Uterus (tissue), 4 donors: ENCODE measurements around the gene PAPSS2. TPM values are rescaled to one million over a fixed set of nuclear protein-coding genes. Genes with fewer than 3 reads are reported as not detected.
"Not testable (repeated sequence)": the region's sequence is repeated elsewhere in the genome, so short reads cannot be mapped to it uniquely, and the experiment has no call there.

ENCODE experiments used
- DNase-seq, 2 donors: peaks; one replicate each; pipeline ENCODE4 v3.0.0-alpha.2; 2019 to 2020
- H3K27ac ChIP-seq, 2 donors: fragments of 200-600 bp; sonication (generic); 1 replicate in 1 of 2; 2 replicates in 1 of 2; pipeline ENCODE4 v1.5.1; 2016 to 2018
- H3K27me3 ChIP-seq, 2 donors: fragments of 200-600 bp; sonication (generic); one replicate each; pipeline ENCODE4 v1.5.1; 2018 to 2019; ENCODE audit warnings: control low read depth in 1 of 2
- H3K36me3 ChIP-seq, 2 donors: fragments of 200-600 bp; sonication (generic); one replicate each; pipeline ENCODE4 v1.5.1; 2019; ENCODE audit warnings: control low read depth in 1 of 2
- H3K4me1 ChIP-seq, 2 donors: fragments of 200-600 bp; sonication (generic); one replicate each; pipeline ENCODE4 v1.5.1; 2018 to 2019; ENCODE audit warnings: control low read depth in 1 of 2
- H3K4me3 ChIP-seq, 2 donors: fragments of 200-600 bp; sonication (generic); 1 replicate in 1 of 2; 2 replicates in 1 of 2; pipeline ENCODE4 v1.5.1; 2018 to 2019; ENCODE audit warnings: mild to moderate bottlenecking in 1 of 2
- H3K9me3 ChIP-seq, 2 donors: fragments of 200-600 bp; sonication (generic); one replicate each; pipeline ENCODE4 v1.5.1; 2019; ENCODE audit warnings: control low read depth in 1 of 2
- POLR2A ChIP-seq, 2 donors: fragments of 450-650 bp; IDR thresholded peaks; one replicate each; pipeline ENCODE4 v1.6.1; 2016; ENCODE audit warnings: antibody characterized with exemption in 2 of 2, mild to moderate bottlenecking in 1 of 2, moderate library complexity in 1 of 2
- intact Hi-C: fragments of 100-400 bp; cut with DNase I; formaldehyde crosslinking; loops from one replicate; pipeline ENCODE4 v1.15.1; 2023; ENCODE audit warnings: low total_unique reads
- total RNA-seq, 4 donors: library from RNA; depleted of rRNA in 3 of 4; stranded (reverse); fragments of >200 nt in 3 of 4; gene quantifications; one replicate each; pipeline versions ENCODE4 v1.1.0 to v1.2.4, GENCODE V29; 2014 to 2023
- TF ChIP-seq, protein P1 (sequence below), 4 experiments: fragments of 200-600 bp in 2 of 4; fragments of 450-650 bp in 2 of 4; sonication (generic) in 2 of 4; IDR thresholded peaks; one replicate each; pipeline ENCODE4 v1.5.1; 2016 to 2019; ENCODE audit warnings: antibody characterized with exemption in 4 of 4, mild to moderate bottlenecking in 2 of 4, moderate library complexity in 1 of 4
- donor health status: DM: yes; HTN: yes; CAD: no.

Gene PAPSS2
- total RNA-seq, 4 donors from 2014 or later, result 16.2 to 30.2 (median 22.9) TPM

DNA sequence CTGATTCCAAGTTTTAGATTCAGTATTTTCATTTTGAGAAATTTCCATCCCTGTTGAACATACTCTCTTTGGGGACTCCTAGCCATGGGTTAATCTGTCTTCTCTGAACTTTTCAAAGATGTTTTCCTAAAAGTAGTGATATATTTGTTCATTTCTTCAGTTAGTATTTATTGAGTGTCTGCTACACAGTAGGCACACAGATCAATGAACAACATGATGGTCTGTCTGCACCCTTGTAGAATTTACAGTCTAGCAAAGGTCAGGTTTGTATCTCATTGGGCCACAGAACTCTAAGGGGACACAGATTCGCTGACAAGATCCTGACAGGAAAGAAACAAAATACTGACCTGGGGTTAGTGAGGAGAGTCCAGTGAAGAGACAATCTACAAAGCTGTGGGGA, 42.2 kb upstream of the PAPSS2 start:
- Histone ChIP-seq H3K27ac (no peak overlapping the region), H3K4me1 (no peaks in the 10 kb centered on the region), H3K4me3 (no peak overlapping the region), H3K36me3 (no peaks in the 10 kb centered on the region), H3K27me3 (no peaks in the 10 kb centered on the region), H3K9me3 (no peaks in the 10 kb centered on the region)
- TF ChIP-seq POLR2A (IDR thresholded peaks at IDR 0.05), result no peak
- TF ChIP-seq, protein P1, sequence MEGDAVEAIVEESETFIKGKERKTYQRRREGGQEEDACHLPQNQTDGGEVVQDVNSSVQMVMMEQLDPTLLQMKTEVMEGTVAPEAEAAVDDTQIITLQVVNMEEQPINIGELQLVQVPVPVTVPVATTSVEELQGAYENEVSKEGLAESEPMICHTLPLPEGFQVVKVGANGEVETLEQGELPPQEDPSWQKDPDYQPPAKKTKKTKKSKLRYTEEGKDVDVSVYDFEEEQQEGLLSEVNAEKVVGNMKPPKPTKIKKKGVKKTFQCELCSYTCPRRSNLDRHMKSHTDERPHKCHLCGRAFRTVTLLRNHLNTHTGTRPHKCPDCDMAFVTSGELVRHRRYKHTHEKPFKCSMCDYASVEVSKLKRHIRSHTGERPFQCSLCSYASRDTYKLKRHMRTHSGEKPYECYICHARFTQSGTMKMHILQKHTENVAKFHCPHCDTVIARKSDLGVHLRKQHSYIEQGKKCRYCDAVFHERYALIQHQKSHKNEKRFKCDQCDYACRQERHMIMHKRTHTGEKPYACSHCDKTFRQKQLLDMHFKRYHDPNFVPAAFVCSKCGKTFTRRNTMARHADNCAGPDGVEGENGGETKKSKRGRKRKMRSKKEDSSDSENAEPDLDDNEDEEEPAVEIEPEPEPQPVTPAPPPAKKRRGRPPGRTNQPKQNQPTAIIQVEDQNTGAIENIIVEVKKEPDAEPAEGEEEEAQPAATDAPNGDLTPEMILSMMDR (IDR thresholded peaks at IDR 0.05), result no peak
- no peak for DNase-seq
- intact Hi-C loops, result no loop called here

DNA sequence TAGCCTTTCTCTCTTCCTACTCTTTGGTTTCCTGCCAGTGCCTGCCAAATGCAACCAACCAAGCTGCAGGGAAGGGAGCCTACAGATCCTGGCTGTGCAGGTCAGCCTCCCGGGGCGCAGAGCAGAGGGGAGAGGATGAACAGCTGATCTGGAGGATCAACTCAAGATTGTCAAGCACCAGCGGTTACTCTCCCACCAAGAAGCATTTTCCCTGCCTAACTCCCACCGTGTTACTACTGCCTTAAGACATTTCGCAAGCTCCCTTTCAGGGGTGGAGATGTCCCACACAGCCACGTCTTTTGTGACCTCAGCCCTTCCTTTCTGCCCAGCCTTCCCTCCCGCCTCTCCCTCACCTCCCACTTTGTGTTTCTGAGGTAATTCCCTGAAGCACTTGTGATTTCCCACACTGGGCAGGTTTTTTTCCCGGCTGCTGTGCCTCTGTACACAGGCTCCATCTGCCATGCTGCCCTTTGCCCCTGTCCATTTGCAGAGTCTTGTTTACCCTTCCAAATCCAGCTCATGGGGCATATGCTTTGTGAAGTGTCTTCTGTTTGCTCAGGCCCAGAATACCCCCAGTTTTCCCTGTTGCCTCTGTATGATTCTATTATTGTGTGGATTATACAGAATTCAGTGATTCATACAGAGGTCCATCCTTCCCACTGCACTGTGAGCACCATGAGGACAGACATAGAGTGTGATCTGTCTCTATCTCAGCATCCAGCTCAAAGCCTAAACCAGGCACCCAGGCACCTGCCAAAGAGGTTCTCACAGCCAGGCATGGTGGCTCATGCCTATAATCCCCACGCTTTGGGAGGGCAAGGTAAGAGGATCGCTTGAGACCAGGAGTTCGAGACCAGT, 40.9 kb upstream of the PAPSS2 start:
- intact Hi-C loops, result no loop called here
- no peak overlapping the region for H3K27ac ChIP-seq

DNA sequence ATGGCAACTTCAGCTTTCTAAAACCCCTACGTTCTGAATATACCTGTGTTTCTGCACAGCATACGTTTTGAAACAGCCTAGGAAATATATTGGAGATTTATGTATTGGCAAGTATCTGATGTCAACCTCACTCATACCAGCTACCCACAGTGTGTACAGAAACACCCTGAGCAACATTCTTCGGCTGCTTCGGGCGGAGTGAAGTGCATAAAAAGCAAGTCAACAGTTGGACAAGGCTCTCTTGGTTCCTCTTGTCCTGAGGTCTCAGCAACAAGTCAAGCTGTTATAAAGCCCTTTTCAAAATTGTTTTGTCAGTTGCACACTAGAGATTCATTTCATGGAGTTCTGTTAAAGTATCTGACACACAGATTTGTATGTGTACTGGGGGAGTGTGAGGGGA, 40.0 kb upstream of the PAPSS2 start:
- no peak overlapping the region for H3K27ac ChIP-seq
- H3K27me3 ChIP-seq, result no peaks in the 10 kb centered on the region
- H3K36me3 ChIP-seq, result no peaks in the 10 kb centered on the region
- no peak overlapping the region for H3K4me3 ChIP-seq
- no peak for DNase-seq
- no peak for TF ChIP-seq POLR2A (IDR thresholded peaks at IDR 0.05)
- TF ChIP-seq, protein P1 (IDR thresholded peaks at IDR 0.05), result no peak
- H3K4me1 ChIP-seq, result no peaks in the 10 kb centered on the region
- intact Hi-C loops, result no loop called here
- H3K9me3 ChIP-seq, result no peaks in the 10 kb centered on the region

More for the DNA sequence above, 40.9 kb upstream of the PAPSS2 start:
- Histone ChIP-seq H3K4me3 (no peak overlapping the region), H3K36me3 (no peaks in the 10 kb centered on the region), H3K27me3 (no peaks in the 10 kb centered on the region), H3K9me3 (no peaks in the 10 kb centered on the region), H3K4me1 (no peaks in the 10 kb centered on the region)
- DNase-seq, result no peak
- TF ChIP-seq, protein P1 (IDR thresholded peaks at IDR 0.05), result no peak
- TF ChIP-seq POLR2A (IDR thresholded peaks at IDR 0.05), result no peak

- intact Hi-C loops, DNase-seq, H3K36me3 ChIP-seq, H3K9me3 ChIP-seq, H3K4me3 ChIP-seq, H3K27ac ChIP-seq, H3K4me1 ChIP-seq, H3K27me3 ChIP-seq: not testable (repeated sequence)
Measured at GRCh38 chr10:87621440-87621839, 38.2 kb upstream of the PAPSS2 start.

DNA sequence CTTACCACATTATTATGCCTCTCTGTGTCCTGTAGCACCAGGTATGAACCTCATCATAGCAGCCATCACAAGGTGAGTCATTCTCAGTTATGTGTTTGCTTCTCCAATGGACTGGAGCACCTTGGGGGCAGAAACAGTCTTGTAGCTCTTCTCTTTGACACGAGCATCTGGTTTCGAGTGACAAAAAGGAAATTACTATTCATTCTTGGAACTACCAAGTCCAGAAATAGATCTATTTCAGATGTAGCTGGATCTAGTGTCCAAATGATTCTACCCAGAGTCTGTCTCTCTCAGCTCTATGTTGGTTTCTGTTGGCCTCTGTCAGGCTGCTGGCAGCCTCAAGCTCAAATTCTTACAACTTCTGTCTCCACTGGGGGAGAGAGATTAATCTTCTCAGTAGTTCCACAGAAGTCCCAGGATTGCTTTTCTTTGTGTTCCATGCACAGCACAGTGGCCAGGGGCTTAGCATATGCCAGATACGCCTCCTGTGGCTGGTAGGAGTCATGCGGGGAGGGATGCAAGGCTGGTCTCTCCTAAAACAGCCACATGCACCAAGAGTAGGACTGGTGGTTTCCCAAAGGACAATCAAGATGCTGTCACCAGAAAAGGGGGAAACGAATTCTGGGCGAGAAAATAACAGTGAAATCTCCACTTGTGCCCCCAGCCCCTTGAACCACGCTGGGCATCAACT, 37.2 kb upstream of the PAPSS2 start:
- intact Hi-C loops, result no loop called here
- Histone ChIP-seq H3K27me3 (no peaks in the 10 kb centered on the region), H3K36me3 (no peaks in the 10 kb centered on the region), H3K4me1 (no peaks in the 10 kb centered on the region), H3K4me3 (no peak overlapping the region), H3K9me3 (no peaks in the 10 kb centered on the region), H3K27ac (no peak overlapping the region)
- DNase-seq, result no peak
- TF ChIP-seq, protein P1 (IDR thresholded peaks at IDR 0.05), result no peak
